ENCODE results near the gene TSG101. TPM values are rescaled to one million over a fixed set of nuclear protein-coding genes. Genes with fewer than 3 reads are reported as not detected.

TSG101 gene
- total and polyA plus RNA-seq, 2 experiments from 2014 or later = 78.6 to 105 TPM

GRCh38 chr11:18479063-18479462, 47.7 kb downstream of the TSG101 start:
- H3K4me3 ChIP-seq = no peak overlapping the region
- no peak for DNase-seq (ENCODE audit: low spot score)
- no peaks in the 10 kb centered on the region for H3K36me3 ChIP-seq (replicated peaks; ENCODE audit: insufficient read depth, low read depth)

GRCh38 chr11:18472587-18472986, 54.2 kb downstream of the TSG101 start:
- DNase-seq (ENCODE audit: low spot score) = no peak
- H2AFZ ChIP-seq = no peak overlapping the region
- H3K79me2 ChIP-seq = no peaks in the 10 kb centered on the region
- no peak overlapping the region for H3K27ac ChIP-seq
- no peaks in the 10 kb centered on the region for H3K36me3 ChIP-seq (replicated peaks; ENCODE audit: insufficient read depth, low read depth)
- H3K9me2 ChIP-seq (replicated peaks; ENCODE audit: insufficient read depth) = no peaks in the 10 kb centered on the region
- TF ChIP-seq CTCF (IDR thresholded peaks at IDR 0.05; ENCODE audit: poor library complexity) = no peak
- no peak for TF ChIP-seq EZH2phosphoT487 (IDR thresholded peaks at IDR 0.05; ENCODE audit: low read depth, severe bottlenecking, unreplicated experiment)
- no peak for TF ChIP-seq EZH2 (IDR thresholded peaks at IDR 0.05; ENCODE audit: borderline replicate concordance)
- no peak overlapping the region for H3K4me2 ChIP-seq
- no peaks in the 10 kb centered on the region for H3K4me1 ChIP-seq (ENCODE audit: insufficient read depth)
- no peaks in the 10 kb centered on the region for H4K20me1 ChIP-seq (ENCODE audit: insufficient read depth, poor library complexity, severe bottlenecking)
- H3K9me3 ChIP-seq (ENCODE audit: low read depth) = no peaks in the 10 kb centered on the region
- no peak overlapping the region for H3K4me3 ChIP-seq
- H3K27me3 ChIP-seq = no peaks in the 10 kb centered on the region

More at GRCh38 chr11:18479063-18479462, 47.7 kb downstream of the TSG101 start:
- H3K4me1 ChIP-seq (ENCODE audit: insufficient read depth) = no peaks in the 10 kb centered on the region
- 96% methylated on average over 4 of the region's 4 CpGs for WGBS (ENCODE audit: low lambda C conversion rate, missing lambda C conversion rate)
- H3K27me3 ChIP-seq = no peaks in the 10 kb centered on the region
- TF ChIP-seq EZH2phosphoT487 (IDR thresholded peaks at IDR 0.05; ENCODE audit: low read depth, severe bottlenecking, unreplicated experiment) (no peak), CTCF (IDR thresholded peaks at IDR 0.05; ENCODE audit: poor library complexity) (no peak), EZH2 (IDR thresholded peaks at IDR 0.05; ENCODE audit: borderline replicate concordance) (no peak)
- H3K4me2 ChIP-seq = no peak overlapping the region
- no peaks in the 10 kb centered on the region for H3K9me3 ChIP-seq (ENCODE audit: low read depth)
- H3K9me2 ChIP-seq (replicated peaks; ENCODE audit: insufficient read depth) = no peaks in the 10 kb centered on the region
- no peaks in the 10 kb centered on the region for H3K79me2 ChIP-seq
- no peaks in the 10 kb centered on the region for H4K20me1 ChIP-seq (ENCODE audit: insufficient read depth, poor library complexity, severe bottlenecking)
- no peak overlapping the region for H3K27ac ChIP-seq
- H2AFZ ChIP-seq = no peak overlapping the region

- no peaks in the 10 kb centered on the region for H3K27me3 ChIP-seq
- WGBS (ENCODE audit: low lambda C conversion rate, missing lambda C conversion rate) = 94% methylated on average over 3 of the region's 3 CpGs
- H2AFZ ChIP-seq = no peak overlapping the region
- H4K20me1 ChIP-seq (ENCODE audit: insufficient read depth, poor library complexity, severe bottlenecking) = no peaks in the 10 kb centered on the region
- H3K9me2 ChIP-seq (replicated peaks; ENCODE audit: insufficient read depth) = no peaks in the 10 kb centered on the region
- no peak overlapping the region for H3K4me3 ChIP-seq
- DNase-seq (ENCODE audit: low spot score) = no peak
- no peaks in the 10 kb centered on the region for H3K36me3 ChIP-seq (replicated peaks; ENCODE audit: insufficient read depth, low read depth)
- no peak overlapping the region for H3K27ac ChIP-seq
- H3K9me3 ChIP-seq (ENCODE audit: low read depth) = no peaks in the 10 kb centered on the region
- no peaks in the 10 kb centered on the region for H3K79me2 ChIP-seq
- H3K4me1 ChIP-seq (ENCODE audit: insufficient read depth) = no peaks in the 10 kb centered on the region
- TF ChIP-seq EZH2phosphoT487 (IDR thresholded peaks at IDR 0.05; ENCODE audit: low read depth, severe bottlenecking, unreplicated experiment) (no peak), CTCF (IDR thresholded peaks at IDR 0.05; ENCODE audit: poor library complexity) (no peak), EZH2 (IDR thresholded peaks at IDR 0.05; ENCODE audit: borderline replicate concordance) (no peak)
- H3K4me2 ChIP-seq = no peak overlapping the region
Measured at GRCh38 chr11:18471995-18472394, 54.7 kb downstream of the TSG101 start.

- DNase-seq (ENCODE audit: low spot score) = no peak
- H3K9me2 ChIP-seq (replicated peaks; ENCODE audit: insufficient read depth) = no peaks in the 10 kb centered on the region
- no peak overlapping the region for H2AFZ ChIP-seq
- 95% methylated on average over 7 of the region's 7 CpGs for WGBS (ENCODE audit: low lambda C conversion rate, missing lambda C conversion rate)
- no peak overlapping the region for H3K4me3 ChIP-seq
- no peaks in the 10 kb centered on the region for H3K79me2 ChIP-seq
- H3K4me2 ChIP-seq = no peak overlapping the region
- H3K36me3 ChIP-seq (replicated peaks; ENCODE audit: insufficient read depth, low read depth) = no peaks in the 10 kb centered on the region
- no peak overlapping the region for H3K27ac ChIP-seq
- no peaks in the 10 kb centered on the region for H3K4me1 ChIP-seq (ENCODE audit: insufficient read depth)
- H4K20me1 ChIP-seq (ENCODE audit: insufficient read depth, poor library complexity, severe bottlenecking) = no peaks in the 10 kb centered on the region
- no peaks in the 10 kb centered on the region for H3K27me3 ChIP-seq
- H3K9me3 ChIP-seq (ENCODE audit: low read depth) = no peaks in the 10 kb centered on the region
- no peak for TF ChIP-seq EZH2phosphoT487 (IDR thresholded peaks at IDR 0.05; ENCODE audit: low read depth, severe bottlenecking, unreplicated experiment)
- TF ChIP-seq EZH2 (IDR thresholded peaks at IDR 0.05; ENCODE audit: borderline replicate concordance) = no peak
- TF ChIP-seq CTCF (IDR thresholded peaks at IDR 0.05; ENCODE audit: poor library complexity) = no peak
Measured at GRCh38 chr11:18468961-18469360, 57.8 kb downstream of the TSG101 start.
